Colonic mucosa (tissue), 4 donors: Measurements from ENCODE around the gene FGF3. TPM values are rescaled to one million over a fixed set of nuclear protein-coding genes. Genes with fewer than 3 reads are reported as not detected.

ENCODE experiments used
- DNase-seq: peaks from one replicate; pipeline ENCODE4 v3.0.0-alpha.2; 2020
- H3K27ac ChIP-seq: fragments of 200-600 bp; one replicate; pipeline ENCODE4 v1.8.0; 2021
- H3K27me3 ChIP-seq: fragments of 200-600 bp; one replicate; pipeline ENCODE4 v1.8.0; 2021
- H3K36me3 ChIP-seq: fragments of 200-600 bp; one replicate; pipeline ENCODE4 v1.8.0; 2021
- H3K4me1 ChIP-seq: fragments of 200-600 bp; one replicate; pipeline ENCODE4 v1.8.0; 2021; ENCODE audit warnings: mild to moderate bottlenecking
- H3K4me3 ChIP-seq: fragments of 200-600 bp; one replicate; pipeline ENCODE4 v1.8.0; 2021
- H3K9ac ChIP-seq, 2 donors: one replicate each; pipeline ENCODE4 v1.7.0; 2013; ENCODE audit warnings: control low read depth in 2 of 2, low read depth in 2 of 2, low read length in 2 of 2
- H3K9me3 ChIP-seq: fragments of 200-600 bp; one replicate; pipeline ENCODE4 v1.8.0; 2021
- CTCF ChIP-seq: fragments of 200-600 bp; IDR thresholded peaks from one replicate; pipeline ENCODE4 v1.8.0; 2022; ENCODE audit warnings: antibody characterized with exemption, mild to moderate bottlenecking
- intact Hi-C: fragments of 100-400 bp; cut with DNase I; formaldehyde crosslinking; loops from one replicate; pipeline ENCODE4 v1.14.1; 2022
- total RNA-seq, 2 donors: library from RNA; stranded (reverse); fragmentation: NEBNext Ultra II Directional in 1 of 2; extraction: Animal tissue kit (Norgen Biotek cat#: 25700) in 1 of 2; gene quantifications; one replicate each; pipeline ENCODE4 v1.2.1, GENCODE V29; 2021
- donor health status: healthy.
- donor health status: DM: no; HTN: no; CAD: no.
- donor health status: DM: no; HTN: no; CAD: no.

Gene FGF3
- total RNA-seq, 2 donors from 2014 or later = not detected

GRCh38 chr11:69811431-69811830 is 7.8 kb downstream of the FGF3 start:
- Histone ChIP-seq H3K4me1 (no peaks in the 10 kb centered on the region), H3K4me3 (no peak overlapping the region), H3K36me3 (no peaks in the 10 kb centered on the region), H3K27me3 (peaks cover 8% of the 10 kb centered on the region), H3K9me3 (no peaks in the 10 kb centered on the region), H3K27ac (no peak overlapping the region), H3K9ac (no peak overlapping the region)
- no peak for DNase-seq
- intact Hi-C loops = no loop called here
- TF ChIP-seq CTCF = no peak

- Histone ChIP-seq H3K9me3 (no peaks in the 10 kb centered on the region), H3K4me3 (no peak overlapping the region), H3K9ac (no peak overlapping the region), H3K36me3 (no peaks in the 10 kb centered on the region), H3K27ac (no peak overlapping the region), H3K27me3 (no peaks in the 10 kb centered on the region), H3K4me1 (no peaks in the 10 kb centered on the region)
- DNase-seq = no peak
- TF ChIP-seq CTCF = no peak
- intact Hi-C loops = no loop called here
Observed at GRCh38 chr11:69810289-69811118, 8.7 kb downstream of the FGF3 start.

- no peak for TF ChIP-seq CTCF
- H3K4me3 ChIP-seq = no peak overlapping the region
- H3K27ac ChIP-seq = no peak overlapping the region
- no peaks in the 10 kb centered on the region for H3K36me3 ChIP-seq
- H3K27me3 ChIP-seq = no peaks in the 10 kb centered on the region
- H3K9me3 ChIP-seq = no peaks in the 10 kb centered on the region
- no peak overlapping the region for H3K9ac ChIP-seq
- no peak for DNase-seq
- H3K4me1 ChIP-seq = no peaks in the 10 kb centered on the region
- intact Hi-C loops = no loop called here
Observed at GRCh38 chr11:69808667-69809086, 10.5 kb downstream of the FGF3 start.

GRCh38 chr11:69807106-69807815 is 12.0 kb downstream of the FGF3 start:
- no peaks in the 10 kb centered on the region for H3K36me3 ChIP-seq
- H3K27me3 ChIP-seq = no peaks in the 10 kb centered on the region
- intact Hi-C loops = no loop called here
- TF ChIP-seq CTCF = no peak
- H3K9ac ChIP-seq = no peak overlapping the region
- H3K9me3 ChIP-seq = no peaks in the 10 kb centered on the region
- no peak for DNase-seq
- H3K4me3 ChIP-seq = no peak overlapping the region
- no peak overlapping the region for H3K27ac ChIP-seq
- H3K4me1 ChIP-seq = no peaks in the 10 kb centered on the region

- H3K4me1 ChIP-seq = no peaks in the 10 kb centered on the region
- no peak overlapping the region for H3K9ac ChIP-seq
- intact Hi-C loops = loop anchor here (5.0 kb wide), 1 partner anchor 118 kb away; no protein-coding TSS in a partner anchor
- no peaks in the 10 kb centered on the region for H3K36me3 ChIP-seq
- no peaks in the 10 kb centered on the region for H3K9me3 ChIP-seq
- no peaks in the 10 kb centered on the region for H3K27me3 ChIP-seq
- H3K27ac ChIP-seq = no peak overlapping the region
- no peak for TF ChIP-seq CTCF
- no peak for DNase-seq
- H3K4me3 ChIP-seq = no peak overlapping the region
Observed at GRCh38 chr11:69804769-69805508, 14.3 kb downstream of the FGF3 start.
